IMR-90 (cell line): ENCODE data around the gene CALN1. TPM values are rescaled to one million over a fixed set of nuclear protein-coding genes. Genes with fewer than 3 reads are reported as not detected.

Source experiments
- ATAC-seq: fragments of 200-7000 bp; cut with Tn5 transposase; 2 replicates; pipeline ENCODE4 v1.9.1; 2020; ENCODE audit warnings: low read depth, mild to moderate bottlenecking, moderate library complexity
- BruUV-seq: library from RNA; stranded (reverse); fragments of 400-500 nt; replicated peaks from 2 replicates; lab custom pipeline; 2021; lab: Mats Ljungman, UMichigan
- CTCF ChIA-PET: fragments of 300-600 bp; formaldehyde crosslinking; extraction: SDS; loops from one replicate; lab custom pipeline; 2021; ENCODE audit warnings: antibody characterized with exemption; lab: Yijun Ruan, JAX
- POLR2A ChIA-PET: fragments of 300-600 bp; sonication (Branson Sonifier 250); formaldehyde crosslinking; loops from one replicate; lab custom pipeline; 2022; ENCODE audit warnings: antibody characterized with exemption; ENCODE audit not compliant: unreplicated experiment; lab: Charles Lee
- DNase-seq: peaks from one replicate; pipeline ENCODE4 v3.0.0; 2013
- H2AFZ ChIP-seq: replicated peaks from 2 replicates; pipeline ENCODE3; 2013; ENCODE audit warnings: low read length, mild to moderate bottlenecking; ENCODE audit not compliant: poor library complexity
- H2AK5ac ChIP-seq: 2 replicates; pipeline ENCODE4 v1.6.1; 2013; ENCODE audit warnings: low read depth, low read length, inconsistent platforms
- H2AK9ac ChIP-seq: replicated peaks from 2 replicates; pipeline ENCODE3; 2013; ENCODE audit warnings: mild to moderate bottlenecking, low read depth, low read length, moderate library complexity; ENCODE audit not compliant: poor library complexity
- H2BK120ac ChIP-seq: 2 replicates; pipeline ENCODE4 v1.6.1; 2013; ENCODE audit warnings: low read depth, low read length, inconsistent platforms
- H2BK15ac ChIP-seq: 3 replicates; pipeline ENCODE4 v1.6.1; 2013; ENCODE audit warnings: low read depth, low read length, inconsistent platforms
- H2BK20ac ChIP-seq: 2 replicates; pipeline ENCODE4 v1.6.1; 2013; ENCODE audit warnings: low read depth, mild to moderate bottlenecking, inconsistent platforms, low read length, moderate library complexity
- H2BK5ac ChIP-seq: 2 replicates; pipeline ENCODE4 v1.6.1; 2013; ENCODE audit warnings: mild to moderate bottlenecking, low read depth, low read length, inconsistent platforms; ENCODE audit not compliant: poor library complexity, severe bottlenecking
- H3K14ac ChIP-seq: replicated peaks from 2 replicates; pipeline ENCODE4 v1.6.1; 2013; ENCODE audit warnings: low read depth, low read length, inconsistent platforms
- H3K18ac ChIP-seq: 2 replicates; pipeline ENCODE4 v1.6.1; 2013; ENCODE audit warnings: low read depth, low read length, control low read depth
- H3K23ac ChIP-seq: 2 replicates; pipeline ENCODE4 v1.6.1; 2013; ENCODE audit warnings: low read depth, low read length, inconsistent platforms
- H3K27ac ChIP-seq: 2 replicates; pipeline ENCODE4 v1.5.1; 2013; ENCODE audit warnings: mild to moderate bottlenecking, control low read depth, low read length; ENCODE audit not compliant: insufficient read depth
- H3K27me3 ChIP-seq: 2 replicates; pipeline ENCODE4 v1.6.1; 2013; ENCODE audit warnings: low read length; ENCODE audit not compliant: control insufficient read depth, insufficient read depth
- H3K36me3 ChIP-seq: 2 replicates; pipeline ENCODE4 v1.6.1; 2013; ENCODE audit warnings: low read length, mixed read lengths; ENCODE audit not compliant: control insufficient read depth, insufficient read depth
- H3K4ac ChIP-seq: 2 replicates; pipeline ENCODE4 v1.6.1; 2013; ENCODE audit warnings: low read depth, low read length, inconsistent platforms
- H3K4me1 ChIP-seq: 2 replicates; pipeline ENCODE4 v1.6.1; 2013; ENCODE audit warnings: low read length, mixed read lengths; ENCODE audit not compliant: control insufficient read depth, insufficient read depth
- H3K4me2 ChIP-seq: 2 replicates; pipeline ENCODE4 v1.6.1; 2013; ENCODE audit warnings: low read depth, mild to moderate bottlenecking, control low read depth, low read length, moderate library complexity
- H3K4me3 ChIP-seq: 2 replicates; pipeline ENCODE4 v1.5.1; 2013; ENCODE audit warnings: low read depth, mild to moderate bottlenecking, control low read depth, low read length, moderate library complexity; ENCODE audit not compliant: insufficient read depth
- H3K56ac ChIP-seq: 2 replicates; pipeline ENCODE4 v1.6.1; 2013; ENCODE audit warnings: low read length, inconsistent platforms; ENCODE audit not compliant: insufficient read depth; ENCODE audit errors: extremely low read depth
- H3K79me1 ChIP-seq, 2 experiments: 2 replicates each; pipeline ENCODE4 v1.6.1; 2013; ENCODE audit warnings: low read length in 2 of 2, inconsistent platforms in 1 of 2, low read depth in 1 of 2
- H3K9ac ChIP-seq: 2 replicates; pipeline ENCODE4 v1.6.1; 2013; ENCODE audit warnings: low read depth, low read length, control low read depth
- H3K9me1 ChIP-seq: 2 replicates; pipeline ENCODE4 v1.6.1; 2013; ENCODE audit warnings: low read length, inconsistent platforms; ENCODE audit not compliant: insufficient read depth
- H3K9me3 ChIP-seq: 2 replicates; pipeline ENCODE4 v1.6.1; 2013; ENCODE audit warnings: low read length; ENCODE audit not compliant: control insufficient read depth, insufficient read depth
- H4K20me1 ChIP-seq: 2 replicates; pipeline ENCODE4 v1.6.1; 2013; ENCODE audit warnings: low read length, inconsistent platforms; ENCODE audit not compliant: insufficient read depth
- H4K5ac ChIP-seq: 2 replicates; pipeline ENCODE4 v1.6.1; 2013; ENCODE audit warnings: mild to moderate bottlenecking, low read depth, low read length, control low read depth
- H4K8ac ChIP-seq, 2 experiments: 2 replicates each; pipeline ENCODE4 v1.6.1; 2013; ENCODE audit warnings: low read depth in 2 of 2, low read length in 2 of 2, control low read depth in 1 of 2, inconsistent platforms in 1 of 2
- H4K91ac ChIP-seq: 2 replicates; pipeline ENCODE4 v1.6.1; 2013; ENCODE audit warnings: low read depth, low read length, inconsistent platforms; ENCODE audit not compliant: insufficient read depth
- BHLHE40 ChIP-seq: fragments of 150-350 bp; IDR thresholded peaks from 2 replicates; pipeline ENCODE4 v1.6.1; 2016; ENCODE audit warnings: mild to moderate bottlenecking, low read depth, low read length
- CEBPB ChIP-seq: IDR thresholded peaks from 2 replicates; pipeline ENCODE4 v1.6.1; 2012; ENCODE audit warnings: low read depth, low read length, improper control_type of control experiment
- CHD1 ChIP-seq: IDR thresholded peaks from 2 replicates; pipeline ENCODE4 v1.6.1; 2012; ENCODE audit warnings: low read depth, low read length, improper control_type of control experiment
- CTCF ChIP-seq: conservative IDR thresholded peaks from 2 replicates; pipeline ENCODE4 v1.5.1; 2012; ENCODE audit warnings: mild to moderate bottlenecking, low read depth, low read length, improper control_type of control experiment
- FOS ChIP-seq: fragments of 150-350 bp; IDR thresholded peaks from 2 replicates; pipeline ENCODE4 v1.6.1; 2016; ENCODE audit warnings: low read depth, low read length
- MAFK ChIP-seq: IDR thresholded peaks from 2 replicates; pipeline ENCODE4 v1.6.1; 2012; ENCODE audit warnings: low read depth, low read length, improper control_type of control experiment
- MAZ ChIP-seq: IDR thresholded peaks from 2 replicates; pipeline ENCODE4 v1.6.1; 2012; ENCODE audit warnings: low read depth, mild to moderate bottlenecking, low read length, improper control_type of control experiment, moderate library complexity, borderline replicate concordance
- MXI1 ChIP-seq: IDR thresholded peaks from 2 replicates; pipeline ENCODE4 v1.6.1; 2012; ENCODE audit warnings: low read depth, mild to moderate bottlenecking, low read length, moderate library complexity, borderline replicate concordance
- NFE2L2 ChIP-seq: fragments of 150-350 bp; IDR thresholded peaks from 2 replicates; pipeline ENCODE4 v1.6.1; 2016; ENCODE audit warnings: low read depth, mild to moderate bottlenecking, low read length
- POLR2A ChIP-seq: IDR thresholded peaks from 2 replicates; pipeline ENCODE4 v1.6.1; 2012; ENCODE audit warnings: mild to moderate bottlenecking, low read depth, low read length
- RAD21 ChIP-seq: IDR thresholded peaks from 2 replicates; pipeline ENCODE4 v1.6.1; 2012; ENCODE audit warnings: low read length, improper control_type of control experiment
- RCOR1 ChIP-seq: IDR thresholded peaks from 2 replicates; pipeline ENCODE4 v1.6.1; 2012; ENCODE audit warnings: mild to moderate bottlenecking, low read length, improper control_type of control experiment; ENCODE audit not compliant: insufficient replicate concordance
- RFX5 ChIP-seq: IDR thresholded peaks from 2 replicates; pipeline ENCODE4 v1.8.0; 2012; ENCODE audit warnings: low read depth, mild to moderate bottlenecking, low read length, moderate library complexity
- SMC3 ChIP-seq: fragments of 150-350 bp; IDR thresholded peaks from 2 replicates; pipeline ENCODE4 v1.6.1; 2016; ENCODE audit warnings: low read depth, mild to moderate bottlenecking, antibody characterized with exemption, low read length, moderate library complexity
- WGBS, 2 experiments: methylation state at CpG; one replicate each; pipeline versions ENCODE4 v1.1.5 to v1.1.7; 2013; ENCODE audit warnings: missing lambda C conversion rate in 2 of 2; ENCODE audit not compliant: insufficient read length in 1 of 2; ENCODE audit errors: extremely low coverage in 2 of 2; 5-methylcytosine and 5-hydroxymethylcytosine counted together
- dilution Hi-C: fragments of 300-500 bp; cut with HindIII; formaldehyde crosslinking; loops from one replicate; pipeline ENCODE4 v1.14.3; 2018; ENCODE audit warnings: low sequenced_read_pairs; ENCODE audit not compliant: unreplicated experiment
- in situ Hi-C: fragments of 300-500 bp; cut with MboI; formaldehyde crosslinking; loops from 3 replicates; pipeline ENCODE4 v1.14.3; 2019; ENCODE audit warnings: low sequenced_read_pairs, inconsistent platforms, mixed read lengths
- intact Hi-C: fragments of 100-400 bp; cut with micrococcal nuclease; formaldehyde crosslinking; loops from 2 replicates; pipeline ENCODE4 v1.10.0; 2022
- polyA plus RNA-seq, 3 experiments: library from polyadenylated mRNA; depleted of rRNA; stranded (reverse); fragments of >200 nt; gene quantifications; 2 replicates each; pipeline ENCODE4 v1.2.3, GENCODE V29; 2012; ENCODE audit warnings: low replicate concordance in 1 of 3
- total RNA-seq: library from RNA; depleted of rRNA; stranded (reverse); fragments of >200 nt; gene quantifications from 2 replicates; pipeline ENCODE4 v1.2.3, GENCODE V29; 2012
- TF ChIP-seq, protein P1 (sequence below): fragments of 150-350 bp; IDR thresholded peaks from 2 replicates; pipeline ENCODE4 v1.6.1; 2016; ENCODE audit warnings: low read depth, mild to moderate bottlenecking, low read length, moderate library complexity, borderline replicate concordance

CALN1 gene
- total and polyA plus RNA-seq, 2 of the 4 experiments (the other 2 are of a cell fraction), result not detected

DNA sequence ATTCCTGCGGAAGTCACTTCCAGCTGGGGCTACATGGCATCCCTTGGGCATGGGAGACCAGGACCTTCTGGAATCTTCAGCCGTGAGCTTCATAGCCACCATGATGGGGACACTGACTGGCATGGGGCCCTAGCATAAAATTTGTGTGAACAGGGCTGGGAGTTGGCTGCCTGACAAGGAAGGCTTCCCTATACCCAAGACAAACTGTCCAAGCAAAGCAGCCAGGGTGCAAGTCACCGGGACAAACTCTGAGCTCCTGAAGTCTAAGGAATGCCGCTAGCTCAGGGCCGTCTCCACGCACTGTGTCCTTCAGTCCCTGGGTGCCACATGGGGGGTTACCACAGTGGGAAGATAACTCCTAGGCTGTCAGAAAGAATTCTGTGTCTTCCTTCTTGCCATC lies 627.4 kb downstream of the CALN1 start:
- Histone ChIP-seq H2BK5ac (no peak overlapping the region), H2AK9ac (no peak overlapping the region), H4K5ac (no peak overlapping the region), H3K4me2 (no peak overlapping the region), H3K23ac (no peak overlapping the region), H3K27me3 (no peaks in the 10 kb centered on the region), H2AK5ac (no peak overlapping the region), H3K9me1 (no peaks in the 10 kb centered on the region), H2BK120ac (no peak overlapping the region), H2BK15ac (no peak overlapping the region), H3K9ac (no peak overlapping the region), H3K79me1 (no peaks in the 10 kb centered on the region), H4K91ac (no peak overlapping the region), H3K4me3 (no peak overlapping the region), H2AFZ (no peak overlapping the region), H4K8ac (no peak overlapping the region), H3K18ac (no peak overlapping the region), H3K56ac (no peak overlapping the region), H3K36me3 (no peaks in the 10 kb centered on the region), H3K27ac (no peak overlapping the region), H2BK20ac (no peak overlapping the region), H3K14ac (no peak overlapping the region), H3K9me3 (peaks cover 27% of the 10 kb centered on the region), H3K4ac (no peak overlapping the region), H4K20me1 (no peaks in the 10 kb centered on the region), H3K4me1 (no peaks in the 10 kb centered on the region)
- no peak for DNase-seq
- 45% methylated on average over 4 of the region's 6 CpGs; no CpG with 5 or more reads in 1 of the 2 experiments for WGBS, 2 experiments
- ChIA-PET CTCF (no interaction called here), POLR2A (no interaction called here)
- BruUV-seq, result no TSS peak
- intact Hi-C loops (no loop called here), in situ Hi-C loops (no loop called here), dilution Hi-C loops (no loop called here)
- TF ChIP-seq POLR2A (no peak), CEBPB (no peak), NFE2L2 (no peak), CTCF (no peak), BHLHE40 (no peak), MXI1 (no peak), FOS (no peak), RCOR1 (no peak), RFX5 (no peak), MAZ (no peak), SMC3 (no peak), MAFK (no peak), CHD1 (no peak), RAD21 (no peak)
- TF ChIP-seq, protein P1, sequence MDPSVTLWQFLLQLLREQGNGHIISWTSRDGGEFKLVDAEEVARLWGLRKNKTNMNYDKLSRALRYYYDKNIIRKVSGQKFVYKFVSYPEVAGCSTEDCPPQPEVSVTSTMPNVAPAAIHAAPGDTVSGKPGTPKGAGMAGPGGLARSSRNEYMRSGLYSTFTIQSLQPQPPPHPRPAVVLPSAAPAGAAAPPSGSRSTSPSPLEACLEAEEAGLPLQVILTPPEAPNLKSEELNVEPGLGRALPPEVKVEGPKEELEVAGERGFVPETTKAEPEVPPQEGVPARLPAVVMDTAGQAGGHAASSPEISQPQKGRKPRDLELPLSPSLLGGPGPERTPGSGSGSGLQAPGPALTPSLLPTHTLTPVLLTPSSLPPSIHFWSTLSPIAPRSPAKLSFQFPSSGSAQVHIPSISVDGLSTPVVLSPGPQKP, result no peak
- ATAC-seq, result no peak
